HepG2 (cell line): ENCODE data around the gene SH3GLB2. TPM values are rescaled to one million over a fixed set of nuclear protein-coding genes. Genes with fewer than 3 reads are reported as not detected.

Experiments
- ATAC-seq: fragments of 200-7000 bp; cut with Tn5 transposase; 3 replicates; pipeline ENCODE4 v1.9.1; 2020; ENCODE audit warnings: mild to moderate bottlenecking, moderate library complexity
- BruUV-seq: library from RNA; stranded (reverse); fragments of 400-500 nt; replicated peaks from 2 replicates; lab custom pipeline; 2021; lab: Mats Ljungman, UMichigan
- CTCF ChIA-PET: fragments of 300-600 bp; formaldehyde crosslinking; extraction: SDS; loops from one replicate; lab custom pipeline; 2021; ENCODE audit warnings: low total read pairs, inconsistent platforms, low intra/inter-chr PET ratio; lab: Yijun Ruan, JAX
- POLR2A ChIA-PET: fragments of 350-600 bp; sonication (Branson Sonifier 250); formaldehyde crosslinking; loops from one replicate; lab custom pipeline; 2020; ENCODE audit warnings: antibody characterized with exemption, inconsistent platforms; lab: Yijun Ruan, JAX
- DNase-seq: peaks from one replicate; pipeline ENCODE4 v3.0.0-alpha.2; 2015; ENCODE audit warnings: low spot score
- FAIRE-seq: peaks from 3 replicates; lab custom pipeline; 2011; peaks lifted over from hg19 to GRCh38; lab: Jason Lieb, UNC
- H2AFZ ChIP-seq: one replicate; pipeline ENCODE4 v1.6.1; 2011; ENCODE audit warnings: low read length, inconsistent platforms
- H3K27ac ChIP-seq: fragments of 300-600 bp; 3 replicates; pipeline ENCODE4 v1.8.0; 2011; ENCODE audit warnings: mixed run types, mild to moderate bottlenecking, mixed read lengths, low read length, inconsistent platforms; ENCODE audit not compliant: insufficient read depth; ENCODE audit errors: extremely low read length
- H3K27me3 ChIP-seq, 2 experiments: fragments of 200-600 bp in 1 of 2; 2 replicates in 1 of 2; 3 replicates in 1 of 2; pipeline versions ENCODE4 v1.6.0 to v1.8.0; 2011; ENCODE audit warnings: low read length in 2 of 2, mild to moderate bottlenecking in 2 of 2, moderate library complexity in 2 of 2, inconsistent platforms in 1 of 2; ENCODE audit not compliant: insufficient read depth in 2 of 2, control insufficient read depth in 1 of 2
- H3K36me3 ChIP-seq, 2 experiments: fragments of 200-600 bp in 1 of 2; replicated peaks in 1 of 2; 2 replicates in 1 of 2; 3 replicates in 1 of 2; pipeline versions ENCODE4 v1.5.1 to v1.8.0; 2011; ENCODE audit warnings: low read length in 2 of 2, inconsistent platforms in 1 of 2; ENCODE audit not compliant: insufficient read depth in 2 of 2, control insufficient read depth in 1 of 2
- H3K4me1 ChIP-seq: 2 replicates; pipeline ENCODE4 v1.5.1; 2012; ENCODE audit warnings: low read length, inconsistent platforms; ENCODE audit not compliant: insufficient read depth
- H3K4me2 ChIP-seq: 2 replicates; pipeline ENCODE4 v1.6.0; 2011; ENCODE audit warnings: low read depth, low read length, inconsistent platforms
- H3K4me3 ChIP-seq, 3 experiments: fragments of 200-600 bp in 1 of 3; sonication (generic), shearing (Covaris generic) in 1 of 3; replicated peaks in 1 of 3; 2 replicates each; pipeline ENCODE4 v1.5.1; 2011 to 2016; ENCODE audit warnings: low read length in 3 of 3, inconsistent platforms in 2 of 3, low read depth in 2 of 3, mild to moderate bottlenecking in 2 of 3, control low read depth in 1 of 3, mixed read lengths in 1 of 3; ENCODE audit not compliant: insufficient read depth in 1 of 3
- H3K79me2 ChIP-seq: one replicate; pipeline ENCODE4 v1.6.1; 2011; ENCODE audit warnings: low read length, inconsistent platforms; ENCODE audit not compliant: insufficient read depth
- H3K9ac ChIP-seq: 2 replicates; pipeline ENCODE4 v1.6.0; 2011; ENCODE audit warnings: mild to moderate bottlenecking, low read depth, low read length, inconsistent platforms; ENCODE audit not compliant: insufficient read depth
- H3K9me3 ChIP-seq: 2 replicates; pipeline ENCODE4 v1.5.1; 2012; ENCODE audit warnings: mild to moderate bottlenecking, low read length
- H4K20me1 ChIP-seq: 2 replicates; pipeline ENCODE4 v1.6.0; 2011; ENCODE audit warnings: inconsistent platforms, mild to moderate bottlenecking, low read length, moderate library complexity; ENCODE audit not compliant: insufficient read depth
- GTF2F1 ChIP-seq: fragments of 150-350 bp; IDR thresholded peaks from 2 replicates; pipeline ENCODE4 v1.6.1; 2014; ENCODE audit warnings: low read length
- IKZF1 ChIP-seq: fragments of 450-650 bp; IDR thresholded peaks from 2 replicates; pipeline ENCODE4 v1.7.1; 2016
- NRL ChIP-seq: sonication (generic); formaldehyde crosslinking; IDR thresholded peaks from 2 replicates; pipeline ENCODE4 v1.5.0; 2020; ENCODE audit warnings: missing genetic modification reagents, mild to moderate bottlenecking, moderate library complexity, borderline replicate concordance
- RELA ChIP-seq: sonication (generic); formaldehyde crosslinking; IDR thresholded peaks from 2 replicates; pipeline ENCODE4 v1.4.0; 2020; ENCODE audit warnings: missing genetic modification reagents
- SRSF4 ChIP-seq: fragments of 200-400 bp; formaldehyde crosslinking; IDR thresholded peaks from one replicate; pipeline ENCODE4 v1.6.1; 2018; ENCODE audit warnings: mild to moderate bottlenecking, low read depth, low read length, moderate library complexity; ENCODE audit not compliant: poor library complexity, severe bottlenecking
- THAP11 ChIP-seq: IDR thresholded peaks from 2 replicates; pipeline ENCODE4 v1.6.1; 2016; ENCODE audit warnings: missing biosample characterization, missing genetic modification reagents
- ZNF550 ChIP-seq: sonication (generic); formaldehyde crosslinking; IDR thresholded peaks from 2 replicates; pipeline ENCODE4 v1.4.0; 2020; ENCODE audit warnings: mild to moderate bottlenecking, missing genetic modification reagents, borderline replicate concordance
- ZNF678 ChIP-seq: sonication (generic); formaldehyde crosslinking; IDR thresholded peaks from 2 replicates; pipeline ENCODE4 v1.4.0; 2020; ENCODE audit warnings: mild to moderate bottlenecking, missing genetic modification reagents
- ZNF839 ChIP-seq: sonication (generic); formaldehyde crosslinking; IDR thresholded peaks from 2 replicates; pipeline ENCODE4 v1.4.0; 2020; ENCODE audit warnings: missing genetic modification reagents, mild to moderate bottlenecking, borderline replicate concordance
- WGBS: methylation state at CpG from one replicate; pipeline ENCODE4 v1.1.6; 2017; ENCODE audit warnings: low lambda C conversion rate; 5-methylcytosine and 5-hydroxymethylcytosine counted together
- in situ Hi-C: cut with HindIII; loops from 2 replicates; pipeline ENCODE4 v1.10.0; 2017; ENCODE audit warnings: low pct_unique_long_range_greater_than_20kb; ENCODE audit not compliant: extremely low pct_ligation_motif_present
- intact Hi-C: fragments of 100-400 bp; cut with micrococcal nuclease; formaldehyde crosslinking; loops from one replicate; pipeline ENCODE4 v1.10.0; 2022; ENCODE audit not compliant: unreplicated experiment
- polyA plus RNA-seq, 8 experiments: library from polyadenylated mRNA; depleted of rRNA in 3 of 8; stranded (reverse) in 7 of 8; unstranded in 1 of 8; fragments of >200 nt; fragmentation: Illumina TruSeq in 4 of 8; extraction: Trizol in 4 of 8; gene quantifications; 2 replicates each; pipeline versions ENCODE4 v1.2.1 to v1.2.3, GENCODE V29; 2011 to 2016; ENCODE audit warnings: low read depth in 4 of 8, missing spikeins in 1 of 8, mixed read lengths in 1 of 8; ENCODE audit not compliant: insufficient read depth in 1 of 8
- total RNA-seq, 5 experiments: library from RNA; depleted of rRNA; stranded (reverse); fragments of >200 nt; fragmentation: Illumina TruSeq; extraction: Trizol; gene quantifications; 2 replicates each; pipeline ENCODE4 v1.2.3, GENCODE V29; 2016; ENCODE audit warnings: low read depth in 1 of 5
- TF ChIP-seq, protein P1 (sequence below): sonication (generic); IDR thresholded peaks from 2 replicates; pipeline ENCODE4 v1.6.1; 2016; ENCODE audit warnings: low read depth, borderline replicate concordance
- TF ChIP-seq, protein P2 (sequence below): sonication (generic); formaldehyde crosslinking; IDR thresholded peaks from 2 replicates; pipeline ENCODE4 v1.4.0; 2020; ENCODE audit warnings: low read depth, mild to moderate bottlenecking, missing genetic modification reagents
- TF ChIP-seq, protein P3 (sequence below): sonication (generic); formaldehyde crosslinking; IDR thresholded peaks from 2 replicates; pipeline ENCODE4 v1.8.1; 2023; ENCODE audit warnings: mild to moderate bottlenecking, inconsistent platforms, moderate library complexity, missing genetic modification reagents, borderline replicate concordance
- TF ChIP-seq, protein P4 (sequence below): sonication (generic); formaldehyde crosslinking; IDR thresholded peaks from 2 replicates; pipeline ENCODE4 v1.9.0; 2022; ENCODE audit warnings: low read depth, missing genetic modification reagents
- TF ChIP-seq, protein P5 (sequence below): sonication (generic); formaldehyde crosslinking; IDR thresholded peaks from 2 replicates; pipeline ENCODE4 v1.4.0; 2020; ENCODE audit warnings: missing genetic modification reagents

The SH3GLB2 gene
- total and polyA plus RNA-seq, 2 of the 13 experiments (the other 11 are each of a cell fraction or from before 2014, with no cell fraction given), result 24.0 to 40.6 TPM

DNA sequence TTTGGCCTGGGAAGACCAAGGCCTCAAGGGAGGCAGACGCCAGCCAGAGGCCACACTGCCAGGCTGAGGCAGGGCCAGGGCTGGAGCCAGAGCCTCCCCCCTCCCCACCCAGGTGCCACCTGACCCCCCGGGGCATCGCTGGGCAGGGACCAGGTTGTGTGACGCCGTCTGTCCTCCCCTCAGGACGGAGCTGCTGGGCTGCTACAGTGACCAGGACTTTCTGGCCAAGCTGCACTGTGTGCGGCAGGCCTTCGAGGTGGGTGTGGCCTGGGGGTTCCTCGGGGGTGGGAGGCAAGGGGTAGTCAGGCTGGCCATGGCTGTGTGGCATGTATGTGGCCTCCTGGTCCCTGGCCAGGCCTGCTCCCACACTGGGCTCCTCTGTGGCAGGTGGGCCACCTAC is 34.9 kb upstream of the SH3GLB2 start:
- FAIRE-seq, result no peak
- Histone ChIP-seq H4K20me1 (no peaks in the 10 kb centered on the region), H3K4me1 (peaks cover 38% of the 10 kb centered on the region), H3K4me3 (no peak overlapping the region), H3K9ac (no peak overlapping the region), H2AFZ (no peak overlapping the region), H3K9me3 (no peaks in the 10 kb centered on the region), H3K27ac (no peak overlapping the region), H3K79me2 (no peaks in the 10 kb centered on the region), H3K27me3 (no peaks in the 10 kb centered on the region), H3K36me3 (peaks cover 3 to 12% of the 10 kb centered on the region in 2 experiments; a peak in 3 of 5 replicates), H3K4me2 (no peak overlapping the region)
- no peak for DNase-seq
- intact Hi-C loops (no loop called here), in situ Hi-C loops (no loop called here)
- POLR2A ChIA-PET, result no interaction called here
- no peak for TF ChIP-seq ZNF839 (CRISPR knock-in tag)
- no peak for TF ChIP-seq ZNF678 (CRISPR knock-in tag)
- TF ChIP-seq GTF2F1, result no peak
- TF ChIP-seq, protein P1, sequence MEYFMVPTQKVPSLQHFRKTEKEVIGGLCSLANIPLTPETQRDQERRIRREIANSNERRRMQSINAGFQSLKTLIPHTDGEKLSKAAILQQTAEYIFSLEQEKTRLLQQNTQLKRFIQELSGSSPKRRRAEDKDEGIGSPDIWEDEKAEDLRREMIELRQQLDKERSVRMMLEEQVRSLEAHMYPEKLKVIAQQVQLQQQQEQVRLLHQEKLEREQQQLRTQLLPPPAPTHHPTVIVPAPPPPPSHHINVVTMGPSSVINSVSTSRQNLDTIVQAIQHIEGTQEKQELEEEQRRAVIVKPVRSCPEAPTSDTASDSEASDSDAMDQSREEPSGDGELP, result no peak
- TF ChIP-seq IKZF1, result no peak
- TF ChIP-seq, protein P2, sequence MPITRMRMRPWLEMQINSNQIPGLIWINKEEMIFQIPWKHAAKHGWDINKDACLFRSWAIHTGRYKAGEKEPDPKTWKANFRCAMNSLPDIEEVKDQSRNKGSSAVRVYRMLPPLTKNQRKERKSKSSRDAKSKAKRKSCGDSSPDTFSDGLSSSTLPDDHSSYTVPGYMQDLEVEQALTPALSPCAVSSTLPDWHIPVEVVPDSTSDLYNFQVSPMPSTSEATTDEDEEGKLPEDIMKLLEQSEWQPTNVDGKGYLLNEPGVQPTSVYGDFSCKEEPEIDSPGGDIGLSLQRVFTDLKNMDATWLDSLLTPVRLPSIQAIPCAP (CRISPR knock-in tag), result no peak
- TF ChIP-seq RELA (CRISPR knock-in tag), result no peak
- TF ChIP-seq, protein P3, sequence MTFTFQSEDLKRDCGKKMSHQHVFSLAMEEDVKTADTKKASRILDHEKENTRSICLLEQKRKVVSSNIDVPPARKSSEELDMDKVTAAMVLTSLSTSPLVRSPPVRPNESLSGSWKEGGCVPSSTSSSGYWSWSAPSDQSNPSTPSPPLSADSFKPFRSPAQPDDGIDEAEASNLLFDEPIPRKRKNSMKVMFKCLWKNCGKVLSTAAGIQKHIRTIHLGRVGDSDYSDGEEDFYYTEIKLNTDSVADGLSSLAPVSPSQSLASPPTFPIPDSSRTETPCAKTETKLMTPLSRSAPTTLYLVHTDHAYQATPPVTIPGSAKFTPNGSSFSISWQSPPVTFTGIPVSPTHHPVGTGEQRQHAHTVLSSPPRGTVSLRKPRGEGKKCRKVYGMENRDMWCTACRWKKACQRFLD (CRISPR knock-in tag), result no peak
- TF ChIP-seq, protein P4, sequence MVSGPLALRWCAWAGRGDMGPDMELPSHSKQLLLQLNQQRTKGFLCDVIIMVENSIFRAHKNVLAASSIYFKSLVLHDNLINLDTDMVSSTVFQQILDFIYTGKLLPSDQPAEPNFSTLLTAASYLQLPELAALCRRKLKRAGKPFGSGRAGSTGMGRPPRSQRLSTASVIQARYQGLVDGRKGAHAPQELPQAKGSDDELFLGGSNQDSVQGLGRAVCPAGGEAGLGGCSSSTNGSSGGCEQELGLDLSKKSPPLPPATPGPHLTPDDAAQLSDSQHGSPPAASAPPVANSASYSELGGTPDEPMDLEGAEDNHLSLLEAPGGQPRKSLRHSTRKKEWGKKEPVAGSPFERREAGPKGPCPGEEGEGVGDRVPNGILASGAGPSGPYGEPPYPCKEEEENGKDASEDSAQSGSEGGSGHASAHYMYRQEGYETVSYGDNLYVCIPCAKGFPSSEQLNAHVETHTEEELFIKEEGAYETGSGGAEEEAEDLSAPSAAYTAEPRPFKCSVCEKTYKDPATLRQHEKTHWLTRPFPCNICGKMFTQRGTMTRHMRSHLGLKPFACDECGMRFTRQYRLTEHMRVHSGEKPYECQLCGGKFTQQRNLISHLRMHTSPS (CRISPR knock-in tag), result no peak
- no peak for TF ChIP-seq NRL (CRISPR knock-in tag)
- TF ChIP-seq, protein P5, sequence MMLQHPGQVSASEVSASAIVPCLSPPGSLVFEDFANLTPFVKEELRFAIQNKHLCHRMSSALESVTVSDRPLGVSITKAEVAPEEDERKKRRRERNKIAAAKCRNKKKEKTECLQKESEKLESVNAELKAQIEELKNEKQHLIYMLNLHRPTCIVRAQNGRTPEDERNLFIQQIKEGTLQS (CRISPR knock-in tag), result no peak
- no peak for TF ChIP-seq THAP11 (CRISPR knock-in tag)
- no peak for TF ChIP-seq SRSF4
- no peak for TF ChIP-seq ZNF550 (CRISPR knock-in tag)
- no TSS peak for BruUV-seq
- WGBS, result 93% methylated on average over 3 of the region's 9 CpGs
- ATAC-seq, result no peak
- CTCF ChIA-PET, result no interaction called here
